Naive B cell (primary cell): ENCODE results near the gene CXCR4. TPM values are rescaled to one million over a fixed set of nuclear protein-coding genes. Genes with fewer than 3 reads are reported as not detected.
"Not testable (repeated sequence)": the region's sequence is repeated elsewhere in the genome, so short reads cannot be mapped to it uniquely, and the experiment has no call there.

ENCODE experiments used
- ATAC-seq, 2 donors: fragments of 150-1000 bp; cut with Tn5 transposase; 2 replicates each; pipeline ENCODE4 v1.10.0; 2021; ENCODE audit warnings: low read depth in 2 of 2, mild to moderate bottlenecking in 2 of 2, moderate library complexity in 2 of 2
- DNase-seq: peaks from one replicate; pipeline ENCODE4 v3.0.0; 2022
- H3K27ac Mint-ChIP-seq, 6 donors: one replicate each; pipeline ENCODE4 v1.8.0; 2020 to 2022; ENCODE audit warnings: mild to moderate bottlenecking in 6 of 6, mixed read lengths in 6 of 6, moderate library complexity in 5 of 6, inconsistent platforms in 2 of 6
- H3K27me3 Mint-ChIP-seq, 3 donors: one replicate each; pipeline ENCODE4 v1.8.0; 2021 to 2022; ENCODE audit warnings: mixed read lengths in 3 of 3, mild to moderate bottlenecking in 1 of 3
- H3K36me3 Mint-ChIP-seq, 2 donors: one replicate each; pipeline ENCODE4 v1.8.0; 2020 to 2022; ENCODE audit warnings: mixed read lengths in 2 of 2, inconsistent platforms in 1 of 2, mild to moderate bottlenecking in 1 of 2
- H3K4me1 Mint-ChIP-seq, 3 donors: one replicate each; pipeline ENCODE4 v1.8.0; 2020 to 2022; ENCODE audit warnings: mixed read lengths in 3 of 3, inconsistent platforms in 1 of 3, mild to moderate bottlenecking in 1 of 3, moderate library complexity in 1 of 3
- H3K4me3 Mint-ChIP-seq, 8 donors: one replicate each; pipeline ENCODE4 v1.8.0; 2020 to 2022; ENCODE audit warnings: mild to moderate bottlenecking in 8 of 8, mixed read lengths in 8 of 8, moderate library complexity in 8 of 8, inconsistent platforms in 2 of 8
- H3K9me3 Mint-ChIP-seq, 7 donors: one replicate each; pipeline ENCODE4 v1.8.0; 2020 to 2022; ENCODE audit warnings: mixed read lengths in 7 of 7, mild to moderate bottlenecking in 5 of 7, inconsistent platforms in 2 of 7, moderate library complexity in 1 of 7
- polyA plus RNA-seq, 6 donors: library from polyadenylated mRNA; unstranded; fragments of 300-500 nt; fragmentation: Illumina TruSeq; gene quantifications; one replicate each; pipeline ENCODE4 v1.2.3, GENCODE V29; 2021; ENCODE audit warnings: low read depth in 6 of 6

CXCR4 gene
- polyA plus RNA-seq, 6 donors from 2014 or later, result 1,969 to 4,468 (median 2,782) TPM

GRCh38 chr2:136071887-136072286 is 46.1 kb downstream of the CXCR4 start:
- DNase-seq, H3K27me3 Mint-ChIP-seq, ATAC-seq: not testable (repeated sequence)
- peaks cover 5 to 16% (median 10%) of the 10 kb centered on the region in 7 donors for H3K9me3 Mint-ChIP-seq
- H3K27ac Mint-ChIP-seq, result peak overlapping the region in 1 of 6 donors; percentile 9
- peaks cover 22 to 30% (median 28%) of the 10 kb centered on the region in 3 donors for H3K4me1 Mint-ChIP-seq
- H3K4me3 Mint-ChIP-seq, result peak overlapping the region in 1 of 8 donors; percentile 84
- peaks cover 0 to 14% of the 10 kb centered on the region in 2 donors for H3K36me3 Mint-ChIP-seq

- H3K27me3 Mint-ChIP-seq, result peaks cover 0 to 4% (median 0%) of the 10 kb centered on the region in 3 donors
- H3K4me3 Mint-ChIP-seq, result no peak overlapping the region
- peak overlapping the region in 1 of 6 donors; percentile 32 for H3K27ac Mint-ChIP-seq
- H3K9me3 Mint-ChIP-seq, result peaks cover 4 to 12% (median 6%) of the 10 kb centered on the region in 7 donors
- peaks cover 22 to 30% (median 28%) of the 10 kb centered on the region in 3 donors for H3K4me1 Mint-ChIP-seq
- ATAC-seq (no peak), DNase-seq (no peak)
- peaks cover 0 to 8% of the 10 kb centered on the region in 2 donors for H3K36me3 Mint-ChIP-seq
Observed at GRCh38 chr2:136070913-136071312, 47.0 kb downstream of the CXCR4 start.

DNA sequence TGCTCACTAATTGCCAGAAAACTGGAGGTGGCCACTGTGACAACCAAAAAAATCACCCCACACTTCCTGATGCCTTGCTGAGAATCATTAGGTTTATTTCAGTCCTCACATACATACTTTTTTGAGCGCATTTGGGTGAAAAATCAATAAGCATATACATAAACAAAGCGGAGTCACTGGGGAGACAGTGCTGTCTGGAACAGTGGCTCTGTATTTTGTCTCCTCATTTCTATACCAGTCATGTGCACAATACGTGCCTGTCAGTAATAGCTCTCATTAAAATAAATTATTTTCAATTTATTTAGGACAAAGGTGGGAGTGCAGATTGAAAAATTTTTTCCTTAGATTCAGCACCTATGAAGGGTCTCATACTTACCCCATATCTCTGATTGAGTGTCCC is 48.2 kb downstream of the CXCR4 start:
- Mint-ChIP-seq H3K4me1 (peaks cover 26 to 30% (median 28%) of the 10 kb centered on the region in 3 donors), H3K27ac (no peak overlapping the region), H3K4me3 (no peak overlapping the region), H3K9me3 (peaks cover 4 to 12% (median 6%) of the 10 kb centered on the region in 7 donors), H3K36me3 (peaks cover 0 to 8% of the 10 kb centered on the region in 2 donors), H3K27me3 (peaks cover 0 to 8% (median 0%) of the 10 kb centered on the region in 3 donors)
- no peak for ATAC-seq
- DNase-seq, result no peak

DNA sequence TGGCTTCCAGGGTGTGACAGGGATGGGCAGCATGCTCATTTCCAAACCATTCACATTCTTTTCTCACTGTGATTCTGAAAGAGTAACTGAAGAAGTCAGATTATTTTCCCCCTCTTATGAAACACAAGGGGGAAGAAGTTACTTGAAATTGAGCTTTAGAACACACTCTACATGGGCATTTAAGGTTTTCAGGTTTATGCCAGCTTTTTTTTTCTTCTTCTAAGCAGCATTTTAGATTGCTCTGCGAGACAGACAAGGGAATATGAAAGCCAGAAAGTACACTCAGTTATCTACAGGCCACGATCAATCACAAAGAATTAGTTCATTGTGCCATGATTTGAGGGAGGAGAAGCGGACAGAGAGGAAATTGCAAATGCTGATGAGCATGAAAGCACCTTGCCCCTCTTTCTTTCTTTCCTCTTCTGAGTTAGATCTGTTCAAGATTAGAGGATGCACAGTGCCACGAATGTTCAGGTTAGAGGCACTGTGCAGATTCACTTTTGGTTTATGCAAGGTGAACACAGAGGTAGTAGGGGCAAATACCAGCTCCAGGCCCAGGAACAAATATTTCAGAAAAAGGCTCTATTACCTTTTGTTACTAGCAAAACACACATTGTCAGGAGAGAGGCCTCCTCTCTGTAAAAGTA is 49.2 kb downstream of the CXCR4 start:
- no peak for DNase-seq
- peaks cover 27 to 33% (median 30%) of the 10 kb centered on the region in 3 donors for H3K4me1 Mint-ChIP-seq
- H3K9me3 Mint-ChIP-seq, result peaks cover 4 to 12% (median 6%) of the 10 kb centered on the region in 7 donors
- peaks cover 0 to 13% (median 0%) of the 10 kb centered on the region in 3 donors for H3K27me3 Mint-ChIP-seq
- peak overlapping the region in 1 of 6 donors; percentile 93 for H3K27ac Mint-ChIP-seq
- peaks cover 0 to 8% of the 10 kb centered on the region in 2 donors for H3K36me3 Mint-ChIP-seq
- no peak overlapping the region for H3K4me3 Mint-ChIP-seq
- ATAC-seq, result no peak

GRCh38 chr2:136067897-136068580 is 49.9 kb downstream of the CXCR4 start:
- Mint-ChIP-seq H3K4me3 (peak overlapping the region in 1 of 8 donors; percentile 23), H3K9me3 (peaks cover 0 to 12% (median 6%) of the 10 kb centered on the region in 7 donors), H3K27me3 (peaks cover 0 to 13% (median 0%) of the 10 kb centered on the region in 3 donors), H3K36me3 (peaks cover 0 to 8% of the 10 kb centered on the region in 2 donors), H3K27ac (peak overlapping the region in 2 of 6 donors; percentile 3 to 23), H3K4me1 (peaks cover 26 to 32% (median 27%) of the 10 kb centered on the region in 3 donors)
- DNase-seq (no peak), ATAC-seq (no peak)

DNA sequence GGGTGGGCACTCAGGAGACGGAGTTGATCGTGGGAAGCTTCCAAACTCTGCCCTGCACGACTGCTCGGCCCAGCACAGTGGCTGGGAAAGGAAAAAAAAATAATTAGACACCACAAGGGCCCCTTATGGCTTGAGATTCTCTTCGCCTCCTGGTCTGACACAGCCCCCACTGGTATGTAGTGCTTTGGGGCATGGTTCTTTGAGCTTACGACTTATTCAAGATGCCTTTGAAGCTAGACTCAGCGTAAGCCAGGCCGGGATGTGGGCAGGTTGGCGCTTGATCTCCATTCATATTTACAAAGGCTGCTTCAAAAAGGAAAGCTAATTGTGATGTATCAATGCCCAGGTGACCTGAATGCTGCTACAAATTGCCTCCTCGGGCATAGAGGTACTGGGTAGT is 50.5 kb downstream of the CXCR4 start:
- Mint-ChIP-seq H3K9me3 (peaks cover 0 to 12% (median 6%) of the 10 kb centered on the region in 7 donors), H3K4me3 (peak overlapping the region in 1 of 8 donors; percentile 42), H3K4me1 (peaks cover 21 to 26% (median 25%) of the 10 kb centered on the region in 3 donors), H3K36me3 (peaks cover 0 to 10% of the 10 kb centered on the region in 2 donors), H3K27me3 (peaks cover 0 to 13% (median 0%) of the 10 kb centered on the region in 3 donors), H3K27ac (peak overlapping the region in 2 of 6 donors; percentile 23 to 54)
- DNase-seq, result no peak
- ATAC-seq, result no peak

- no peak overlapping the region for H3K4me3 Mint-ChIP-seq
- DNase-seq (no peak), ATAC-seq (no peak)
- H3K27me3 Mint-ChIP-seq, result peaks cover 0 to 13% (median 0%) of the 10 kb centered on the region in 3 donors
- H3K36me3 Mint-ChIP-seq, result peaks cover 0 to 9% of the 10 kb centered on the region in 2 donors
- H3K9me3 Mint-ChIP-seq, result peaks cover 0 to 8% (median 2%) of the 10 kb centered on the region in 7 donors
- H3K27ac Mint-ChIP-seq, result peak overlapping the region in 3 of 6 donors; percentile 13 to 52 (median 29)
- H3K4me1 Mint-ChIP-seq, result peaks cover 22 to 28% (median 24%) of the 10 kb centered on the region in 3 donors
Observed at GRCh38 chr2:136065907-136066306, 52.0 kb downstream of the CXCR4 start.

DNA sequence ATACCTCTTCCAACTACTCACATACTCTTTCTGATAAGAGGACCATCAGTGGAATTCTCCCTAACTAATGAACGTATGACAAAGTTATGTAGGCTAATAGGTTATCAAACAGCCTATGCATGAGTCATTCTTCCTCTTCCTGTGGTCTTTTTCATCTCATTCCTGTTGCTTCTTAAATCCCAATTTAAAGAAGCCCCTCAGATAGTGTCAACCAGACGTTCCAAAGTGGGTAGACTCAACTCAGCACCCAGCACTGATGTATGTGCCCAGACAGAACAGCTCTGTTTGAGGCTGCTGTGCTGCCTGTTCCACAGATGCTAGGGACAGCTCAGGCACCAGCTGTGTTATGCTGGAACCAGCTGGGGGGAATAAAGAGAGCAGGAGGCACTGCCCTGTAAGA is 52.6 kb downstream of the CXCR4 start:
- H3K4me3 Mint-ChIP-seq, result no peak overlapping the region

More for the DNA sequence above, 52.6 kb downstream of the CXCR4 start:
- Mint-ChIP-seq H3K27me3 (peaks cover 0 to 13% (median 0%) of the 10 kb centered on the region in 3 donors), H3K9me3 (peaks cover 0 to 8% (median 2%) of the 10 kb centered on the region in 7 donors), H3K36me3 (peaks cover 0 to 9% of the 10 kb centered on the region in 2 donors), H3K4me1 (peaks cover 22 to 29% (median 28%) of the 10 kb centered on the region in 3 donors), H3K27ac (peak overlapping the region in 3 of 6 donors; percentile 13 to 88 (median 52))
- ATAC-seq (no peak), DNase-seq (no peak)

Other genes with a start within 250 kb of the CXCR4 start
- gene MCM6, start 241.7 kb downstream of the CXCR4 start, polyA plus RNA-seq, result 1 to 10 TPM; 1.8 to 5.3 (median 2.9) TPM
- 100 to 1,000 TPM; 143 to 226 (median 172) TPM for gene DARS1, start 132.5 kb downstream of the CXCR4 start, polyA plus RNA-seq